HTR-8/SVneo (cell line): ENCODE measurements around the gene RPS13.
"Not testable (repeated sequence)": the region's sequence is repeated elsewhere in the genome, so short reads cannot be mapped to it uniquely, and the experiment has no call there.

Source experiments
- DNase-seq: peaks from one replicate; pipeline ENCODE4 v3.0.0; 2011; ENCODE audit warnings: low spot score, mixed read lengths; ENCODE audit not compliant: insufficient read length
- FAIRE-seq: peaks from 2 replicates; lab custom pipeline; 2011; peaks lifted over from hg19 to GRCh38; lab: Jason Lieb, UNC

RPS13 gene

GRCh38 chr11:17077520-17078401 lies at the start of gene RPS13:
Gene RPS13, minus strand, starts transcription at chr11:17077667. Its CDS starts 26 bp downstream, at chr11:17077641.
- FAIRE-seq (peak; percentile 97), DNase-seq (peak; percentile 97)

GRCh38 chr11:17121981-17122380 lies 44.5 kb upstream of the RPS13 start:
- DNase-seq (no peak), FAIRE-seq (no peak)

GRCh38 chr11:17117262-17117661 lies 39.8 kb upstream of the RPS13 start:
- DNase-seq: no peak
- no peak for FAIRE-seq

GRCh38 chr11:17116117-17116516 lies 38.6 kb upstream of the RPS13 start:
- DNase-seq: no peak
- FAIRE-seq: no peak

GRCh38 chr11:17107745-17108144 lies 30.3 kb upstream of the RPS13 start:
- DNase-seq, FAIRE-seq: not testable (repeated sequence)

- not testable (repeated sequence) for FAIRE-seq, DNase-seq
Observed at GRCh38 chr11:17105404-17106040, 28.1 kb upstream of the RPS13 start.

- FAIRE-seq (no peak), DNase-seq (no peak)
Observed at GRCh38 chr11:17102462-17102861, 25.0 kb upstream of the RPS13 start.

GRCh38 chr11:17098658-17099057 lies 21.2 kb upstream of the RPS13 start:
- DNase-seq: no peak
- no peak for FAIRE-seq

GRCh38 chr11:17098038-17098437 lies 20.6 kb upstream of the RPS13 start:
- FAIRE-seq: no peak

GRCh38 chr11:17085976-17086375 lies 8.5 kb upstream of the RPS13 start:
- not testable (repeated sequence) for DNase-seq, FAIRE-seq

More at GRCh38 chr11:17098038-17098437, 20.6 kb upstream of the RPS13 start:
- no peak for DNase-seq

- FAIRE-seq: no peak
Observed at GRCh38 chr11:17077240-17077519, 287 bp downstream of the RPS13 start.

GRCh38 chr11:17076517-17077239 lies 789 bp downstream of the RPS13 start:
- FAIRE-seq: no peak
- DNase-seq: no peak

More at GRCh38 chr11:17077240-17077519, 287 bp downstream of the RPS13 start:
- DNase-seq: no peak

- no peak for DNase-seq
- no peak for FAIRE-seq
Observed at GRCh38 chr11:17075506-17075905, 2.0 kb downstream of the RPS13 start.

- DNase-seq: no peak
- no peak for FAIRE-seq
Observed at GRCh38 chr11:17073370-17074027, 4.0 kb downstream of the RPS13 start.

- FAIRE-seq (no peak), DNase-seq (no peak)
Observed at GRCh38 chr11:17067417-17067816, 10.1 kb downstream of the RPS13 start.

- FAIRE-seq: no peak
Observed at GRCh38 chr11:17066691-17067090, 10.8 kb downstream of the RPS13 start.

GRCh38 chr11:17063171-17064002 lies 14.1 kb downstream of the RPS13 start:
- no peak for FAIRE-seq
- peak; percentile 62 for DNase-seq

More at GRCh38 chr11:17066691-17067090, 10.8 kb downstream of the RPS13 start:
- no peak for DNase-seq

GRCh38 chr11:17051146-17051545 lies 26.3 kb downstream of the RPS13 start:
- not testable (repeated sequence) for FAIRE-seq, DNase-seq

GRCh38 chr11:17048491-17048890 lies 29.0 kb downstream of the RPS13 start:
- not testable (repeated sequence) for FAIRE-seq, DNase-seq
